K562 (cell line): ENCODE data around the gene HDAC7. TPM values are rescaled to one million over a fixed set of nuclear protein-coding genes. Genes with fewer than 3 reads are reported as not detected.

Experiments
- ATF6 ChIP-seq: sonication (generic); formaldehyde crosslinking; IDR thresholded peaks from 2 replicates; pipeline ENCODE4 v1.4.0; 2020; ENCODE audit warnings: mild to moderate bottlenecking, missing genetic modification reagents
- DLX4 ChIP-seq: fragments of 250-450 bp; sonication (Bioruptor Pico); IDR thresholded peaks from 2 replicates; pipeline ENCODE4 v1.6.1; 2021; ENCODE audit warnings: mild to moderate bottlenecking
- EP400 ChIP-seq: fragments of 450-650 bp; IDR thresholded peaks from 2 replicates; pipeline ENCODE4 v1.6.1; 2017; ENCODE audit warnings: antibody characterized with exemption, mild to moderate bottlenecking, moderate library complexity
- FOXJ2 ChIP-seq: fragments of 200-800 bp; sonication (Bioruptor generic); IDR thresholded peaks from 2 replicates; pipeline ENCODE4 v1.6.1; 2016; ENCODE audit warnings: missing genetic modification characterization, missing compliant biosample characterization
- HDAC3 ChIP-seq: fragments of 450-650 bp; IDR thresholded peaks from 2 replicates; pipeline ENCODE4 v1.6.1; 2018; ENCODE audit warnings: borderline replicate concordance, mild to moderate bottlenecking, moderate library complexity; ENCODE audit not compliant: partially characterized antibody
- HNRNPL ChIP-seq: fragments of 200-400 bp; formaldehyde crosslinking; IDR thresholded peaks from 2 replicates; pipeline ENCODE4 v1.6.1; 2017; ENCODE audit warnings: low read depth, mild to moderate bottlenecking, low read length
- MLLT1 ChIP-seq, 2 experiments: fragments of 450-650 bp; IDR thresholded peaks; 2 replicates each; pipeline ENCODE4 v1.6.1; 2016
- MXD1 ChIP-seq: fragments of 250-450 bp; sonication (Bioruptor Pico); IDR thresholded peaks from 2 replicates; pipeline ENCODE4 v1.8.0; 2021; ENCODE audit warnings: borderline replicate concordance, mild to moderate bottlenecking, moderate library complexity; ENCODE audit not compliant: poor library complexity, severe bottlenecking
- TFAM ChIP-seq: fragments of 250-450 bp; sonication (Bioruptor Pico); conservative IDR thresholded peaks from 2 replicates; pipeline ENCODE4 v1.5.0; 2021; ENCODE audit warnings: mild to moderate bottlenecking, moderate library complexity
- WHSC1 ChIP-seq: IDR thresholded peaks from one replicate; pipeline ENCODE4 v1.6.1; 2012; ENCODE audit warnings: low read length, control low read depth, inconsistent platforms
- ZNF277 ChIP-seq: fragments of 250-450 bp; sonication (Bioruptor Pico); IDR thresholded peaks from 2 replicates; pipeline ENCODE4 v1.8.0; 2022; ENCODE audit warnings: inconsistent platforms, mild to moderate bottlenecking, moderate library complexity, borderline replicate concordance
- polyA plus RNA-seq, 8 experiments: library from polyadenylated mRNA; depleted of rRNA in 4 of 8; stranded (reverse) in 5 of 8; unstranded in 3 of 8; fragments of >200 nt; fragmentation: Nextera tagmentation in 2 of 8; fragmentation: Illumina TruSeq in 1 of 8; extraction: Ambion mirVana in 2 of 8; extraction: Trizol in 1 of 8; gene quantifications; 2 replicates each; pipeline versions ENCODE4 v1.2.1 to v1.2.3, GENCODE V29; 2011 to 2014; ENCODE audit warnings: inconsistent platforms in 1 of 8, missing spikeins in 1 of 8
- total RNA-seq, 7 experiments: library from RNA; depleted of rRNA in 6 of 7; stranded (reverse); fragments of >200 nt in 6 of 7; fragmentation: Illumina TruSeq in 2 of 7; extraction: Trizol in 2 of 7; gene quantifications; 2 replicates each; pipeline versions ENCODE4 v1.2.1 to v1.2.3, GENCODE V29; 2011 to 2021; ENCODE audit warnings: low replicate concordance in 1 of 7

The HDAC7 gene
- total and polyA plus RNA-seq, 9 of the 15 experiments (the other 6 are each of a cell fraction or from before 2014, with no cell fraction given) = 2.5 to 129 (median 31.1) TPM

GRCh38 chr12:47858511-47859266 lies 39.0 kb upstream of the HDAC7 start (continued):
- TF ChIP-seq ATF6 = no peak
- TF ChIP-seq MLLT1 (IDR thresholded peaks at IDR 0.05) = no peak
- no peak for TF ChIP-seq MXD1
- TF ChIP-seq EP400 = no peak
- TF ChIP-seq ZNF277 (CRISPR knock-in tag) = no peak
- TF ChIP-seq HNRNPL = no peak
- TF ChIP-seq DLX4 = no peak
- no peak for TF ChIP-seq FOXJ2 (tag)
- TF ChIP-seq TFAM = no peak
- no peak for TF ChIP-seq HDAC3
- no peak for TF ChIP-seq WHSC1
